HepG2 (cell line): ENCODE data around the gene NARF. TPM values are rescaled to one million over a fixed set of nuclear protein-coding genes. Genes with fewer than 3 reads are reported as not detected.

Experiments
- CEBPB ChIP-seq: IDR thresholded peaks from 2 replicates; pipeline ENCODE4 v1.6.1; 2011; ENCODE audit warnings: low read depth, low read length, improper control_type of control experiment, borderline replicate concordance
- ETV6 ChIP-seq: sonication (generic); formaldehyde crosslinking; conservative IDR thresholded peaks from 2 replicates; pipeline ENCODE4 v1.4.0; 2020; ENCODE audit warnings: missing genetic modification reagents
- ISX ChIP-seq: sonication (generic); formaldehyde crosslinking; conservative IDR thresholded peaks from 2 replicates; pipeline ENCODE4 v1.5.0; 2020; ENCODE audit warnings: missing genetic modification reagents
- KDM5B ChIP-seq: sonication (generic); formaldehyde crosslinking; IDR thresholded peaks from 2 replicates; pipeline ENCODE4 v1.4.0; 2020; ENCODE audit warnings: missing genetic modification reagents, mild to moderate bottlenecking, borderline replicate concordance
- KLF6 ChIP-seq: IDR thresholded peaks from 2 replicates; pipeline ENCODE4 v1.8.0; 2016; ENCODE audit warnings: missing biosample characterization, missing genetic modification reagents
- MYC ChIP-seq: sonication (generic); formaldehyde crosslinking; IDR thresholded peaks from 2 replicates; pipeline ENCODE4 v1.9.0; 2021; ENCODE audit warnings: missing genetic modification reagents, borderline replicate concordance
- RAD21 ChIP-seq: fragments of 450-650 bp; formaldehyde crosslinking; IDR thresholded peaks from 2 replicates; pipeline ENCODE4 v1.5.0; 2020; ENCODE audit warnings: mild to moderate bottlenecking
- RARA ChIP-seq: IDR thresholded peaks from 2 replicates; pipeline ENCODE4 v1.6.1; 2016; ENCODE audit warnings: missing genetic modification reagents, missing compliant biosample characterization
- SRSF9 ChIP-seq: fragments of 200-400 bp; formaldehyde crosslinking; IDR thresholded peaks from 2 replicates; pipeline ENCODE4 v1.6.1; 2018; ENCODE audit warnings: borderline replicate concordance, mild to moderate bottlenecking, low read depth, low read length; ENCODE audit not compliant: insufficient read depth, poor library complexity, severe bottlenecking
- TEAD2 ChIP-seq: sonication (generic); formaldehyde crosslinking; IDR thresholded peaks from 2 replicates; pipeline ENCODE4 v1.9.0; 2021; ENCODE audit warnings: missing genetic modification reagents
- TOE1 ChIP-seq: sonication (generic); formaldehyde crosslinking; IDR thresholded peaks from 2 replicates; pipeline ENCODE4 v1.4.0; 2020; ENCODE audit warnings: mild to moderate bottlenecking, missing genetic modification reagents
- ZMYM2 ChIP-seq: sonication (generic); formaldehyde crosslinking; IDR thresholded peaks from 2 replicates; pipeline ENCODE4 v1.8.0; 2022; ENCODE audit warnings: mild to moderate bottlenecking, missing genetic modification reagents
- ZMYM4 ChIP-seq: sonication (generic); formaldehyde crosslinking; IDR thresholded peaks from 2 replicates; pipeline ENCODE4 v1.8.1; 2023; ENCODE audit warnings: mild to moderate bottlenecking, missing genetic modification reagents
- ZNF138 ChIP-seq: sonication (generic); formaldehyde crosslinking; IDR thresholded peaks from 2 replicates; pipeline ENCODE4 v1.5.0; 2020; ENCODE audit warnings: mild to moderate bottlenecking, low read depth, missing genetic modification reagents
- ZNF225 ChIP-seq: sonication (generic); formaldehyde crosslinking; IDR thresholded peaks from 2 replicates; pipeline ENCODE4 v1.4.0; 2020; ENCODE audit warnings: mild to moderate bottlenecking, missing genetic modification reagents
- ZNF235 ChIP-seq: sonication (generic); formaldehyde crosslinking; IDR thresholded peaks from 2 replicates; pipeline ENCODE4 v1.8.1; 2023; ENCODE audit warnings: mild to moderate bottlenecking, missing genetic modification reagents, borderline replicate concordance
- ZNF253 ChIP-seq: sonication (generic); formaldehyde crosslinking; IDR thresholded peaks from 2 replicates; pipeline ENCODE4 v1.8.0; 2022; ENCODE audit warnings: mild to moderate bottlenecking, missing genetic modification reagents, borderline replicate concordance
- ZNF282 ChIP-seq: fragments of 450-650 bp; IDR thresholded peaks from 2 replicates; pipeline ENCODE4 v1.6.1; 2018; ENCODE audit not compliant: partially characterized antibody
- ZNF33A ChIP-seq: sonication (generic); formaldehyde crosslinking; IDR thresholded peaks from 2 replicates; pipeline ENCODE4 v1.5.1; 2020; ENCODE audit warnings: missing genetic modification reagents, mild to moderate bottlenecking, moderate library complexity, borderline replicate concordance
- ZNF550 ChIP-seq: sonication (generic); formaldehyde crosslinking; IDR thresholded peaks from 2 replicates; pipeline ENCODE4 v1.4.0; 2020; ENCODE audit warnings: mild to moderate bottlenecking, missing genetic modification reagents, borderline replicate concordance
- ZSCAN12 ChIP-seq: sonication (generic); formaldehyde crosslinking; IDR thresholded peaks from 2 replicates; pipeline ENCODE4 v1.9.0; 2021; ENCODE audit warnings: mild to moderate bottlenecking, missing genetic modification reagents
- ZSCAN9 ChIP-seq: IDR thresholded peaks from 2 replicates; pipeline ENCODE4 v1.6.1; 2016; ENCODE audit warnings: borderline replicate concordance
- polyA plus RNA-seq, 8 experiments: library from polyadenylated mRNA; depleted of rRNA in 3 of 8; stranded (reverse) in 7 of 8; unstranded in 1 of 8; fragments of >200 nt; fragmentation: Illumina TruSeq in 4 of 8; extraction: Trizol in 4 of 8; gene quantifications; 2 replicates each; pipeline versions ENCODE4 v1.2.1 to v1.2.3, GENCODE V29; 2011 to 2016; ENCODE audit warnings: low read depth in 4 of 8, missing spikeins in 1 of 8, mixed read lengths in 1 of 8; ENCODE audit not compliant: insufficient read depth in 1 of 8
- total RNA-seq, 5 experiments: library from RNA; depleted of rRNA; stranded (reverse); fragments of >200 nt; fragmentation: Illumina TruSeq; extraction: Trizol; gene quantifications; 2 replicates each; pipeline ENCODE4 v1.2.3, GENCODE V29; 2016; ENCODE audit warnings: low read depth in 1 of 5
- TF ChIP-seq, protein P1 (sequence below): sonication (generic); formaldehyde crosslinking; IDR thresholded peaks from 2 replicates; pipeline ENCODE4 v1.4.0; 2020; ENCODE audit warnings: missing genetic modification reagents
- TF ChIP-seq, protein P2 (sequence below): sonication (generic); formaldehyde crosslinking; IDR thresholded peaks from 2 replicates; pipeline ENCODE4 v1.8.1; 2023; ENCODE audit warnings: missing genetic modification reagents, inconsistent platforms, borderline replicate concordance

The NARF gene
- total and polyA plus RNA-seq, 2 of the 13 experiments (the other 11 are each of a cell fraction or from before 2014, with no cell fraction given), result 61.1 to 144 TPM

DNA sequence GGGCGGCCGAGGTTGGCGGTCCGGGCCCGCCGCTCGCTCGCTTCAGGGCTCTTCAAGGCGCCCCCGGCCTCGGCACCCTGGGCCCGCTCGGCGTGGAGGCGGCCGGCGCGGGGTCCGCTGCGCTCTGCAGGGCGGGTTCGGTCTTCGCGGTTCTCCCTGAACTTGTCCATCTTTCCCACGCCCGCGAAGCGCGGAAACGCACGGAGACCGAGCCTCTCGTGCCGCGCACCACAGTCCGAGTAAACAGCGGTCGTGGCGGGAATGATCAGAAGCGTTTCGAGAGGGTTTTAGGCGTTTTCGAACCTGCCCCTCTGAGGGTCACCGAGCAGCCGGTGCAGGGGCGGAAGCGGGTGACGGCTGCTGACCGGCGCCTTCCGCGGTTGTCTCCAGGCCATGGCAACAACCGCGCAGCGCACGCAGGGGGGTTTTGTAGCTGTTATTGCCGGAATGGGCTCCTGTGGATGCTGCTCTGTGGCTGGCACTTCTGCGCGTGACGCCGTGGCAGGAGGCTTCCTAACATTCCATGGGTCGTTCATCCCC lies 414 bp downstream of the NARF start (continued):
- TF ChIP-seq SRSF9 (no peak), RAD21 (CRISPR knock-in tag) (peak; percentile 62; the same call in 1 of the 2 replicates), ZNF550 (CRISPR knock-in tag) (no peak), KLF6 (CRISPR knock-in tag) (no peak), ISX (CRISPR knock-in tag) (no peak), ZNF225 (peak; percentile 42; the same call in 1 of the 2 replicates), ZSCAN9 (no peak), RARA (no peak), ZNF253 (no peak), ZMYM2 (CRISPR knock-in tag) (no peak), CEBPB (no peak), ZSCAN12 (peak; percentile 73; the same call in 1 of the 2 replicates), TEAD2 (CRISPR knock-in tag) (no peak), TOE1 (no peak), ETV6 (CRISPR knock-in tag) (no peak), MYC (CRISPR knock-in tag) (no peak), ZNF138 (CRISPR knock-in tag) (0 out of 2 replicates have a peak, but pooled peaks have one; percentile 46), ZMYM4 (CRISPR knock-in tag) (no peak), ZNF33A (CRISPR knock-in tag) (no peak), KDM5B (no peak), ZNF282 (no peak), ZNF235 (CRISPR knock-in tag) (0 out of 2 replicates have a peak, but pooled peaks have one; percentile 52)
- TF ChIP-seq, protein P1, sequence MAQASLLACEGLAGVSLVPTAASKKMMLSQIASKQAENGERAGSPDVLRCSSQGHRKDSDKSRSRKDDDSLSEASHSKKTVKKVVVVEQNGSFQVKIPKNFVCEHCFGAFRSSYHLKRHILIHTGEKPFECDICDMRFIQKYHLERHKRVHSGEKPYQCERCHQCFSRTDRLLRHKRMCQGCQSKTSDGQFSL (CRISPR knock-in tag), result no peak; the same call in 1 of the 2 replicates
- TF ChIP-seq, protein P2, sequence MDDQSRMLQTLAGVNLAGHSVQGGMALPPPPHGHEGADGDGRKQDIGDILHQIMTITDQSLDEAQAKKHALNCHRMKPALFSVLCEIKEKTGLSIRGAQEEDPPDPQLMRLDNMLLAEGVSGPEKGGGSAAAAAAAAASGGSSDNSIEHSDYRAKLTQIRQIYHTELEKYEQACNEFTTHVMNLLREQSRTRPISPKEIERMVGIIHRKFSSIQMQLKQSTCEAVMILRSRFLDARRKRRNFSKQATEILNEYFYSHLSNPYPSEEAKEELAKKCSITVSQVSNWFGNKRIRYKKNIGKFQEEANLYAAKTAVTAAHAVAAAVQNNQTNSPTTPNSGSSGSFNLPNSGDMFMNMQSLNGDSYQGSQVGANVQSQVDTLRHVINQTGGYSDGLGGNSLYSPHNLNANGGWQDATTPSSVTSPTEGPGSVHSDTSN, result no peak
